ENCODE data around the gene LRRC70.

DNA sequence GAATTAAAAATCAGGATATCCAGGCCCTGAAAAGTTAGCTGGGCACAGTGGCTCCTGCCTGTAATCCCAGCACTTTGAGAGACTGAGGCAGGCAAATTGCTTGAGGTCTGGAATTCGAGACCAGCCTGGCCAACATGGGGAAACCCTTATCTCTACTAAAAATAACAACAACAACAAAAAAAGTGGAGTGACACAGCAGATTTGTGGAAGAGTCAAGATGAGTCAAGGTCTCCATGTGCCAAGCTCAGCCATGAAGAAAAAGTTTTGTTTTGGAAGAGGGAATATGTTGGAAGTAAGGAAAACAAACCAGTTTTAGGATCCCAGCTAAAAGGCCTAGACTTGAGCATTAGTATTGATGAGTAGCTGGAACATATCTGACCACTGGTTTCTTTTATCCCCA is 14.7 kb downstream of the LRRC70 start:
- TF ChIP-seq, protein P1, sequence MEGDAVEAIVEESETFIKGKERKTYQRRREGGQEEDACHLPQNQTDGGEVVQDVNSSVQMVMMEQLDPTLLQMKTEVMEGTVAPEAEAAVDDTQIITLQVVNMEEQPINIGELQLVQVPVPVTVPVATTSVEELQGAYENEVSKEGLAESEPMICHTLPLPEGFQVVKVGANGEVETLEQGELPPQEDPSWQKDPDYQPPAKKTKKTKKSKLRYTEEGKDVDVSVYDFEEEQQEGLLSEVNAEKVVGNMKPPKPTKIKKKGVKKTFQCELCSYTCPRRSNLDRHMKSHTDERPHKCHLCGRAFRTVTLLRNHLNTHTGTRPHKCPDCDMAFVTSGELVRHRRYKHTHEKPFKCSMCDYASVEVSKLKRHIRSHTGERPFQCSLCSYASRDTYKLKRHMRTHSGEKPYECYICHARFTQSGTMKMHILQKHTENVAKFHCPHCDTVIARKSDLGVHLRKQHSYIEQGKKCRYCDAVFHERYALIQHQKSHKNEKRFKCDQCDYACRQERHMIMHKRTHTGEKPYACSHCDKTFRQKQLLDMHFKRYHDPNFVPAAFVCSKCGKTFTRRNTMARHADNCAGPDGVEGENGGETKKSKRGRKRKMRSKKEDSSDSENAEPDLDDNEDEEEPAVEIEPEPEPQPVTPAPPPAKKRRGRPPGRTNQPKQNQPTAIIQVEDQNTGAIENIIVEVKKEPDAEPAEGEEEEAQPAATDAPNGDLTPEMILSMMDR (IDR thresholded peaks at IDR 0.05) = no peak
- no peak for TF ChIP-seq POLR2A (IDR thresholded peaks at IDR 0.05; ENCODE audit: low read depth)
- TF ChIP-seq POLR2AphosphoS5 (IDR thresholded peaks at IDR 0.05) = no peak
- TF ChIP-seq EP300 (IDR thresholded peaks at IDR 0.05) = no peak
